GM19240 (cell line): ENCODE measurements around the gene CHN2.

Source experiments
- DNase-seq: peaks from one replicate; pipeline ENCODE4 v3.0.0; 2011; ENCODE audit warnings: low spot score; ENCODE audit not compliant: insufficient read length

CHN2 gene

GRCh38 chr7:29332042-29332811, 137.7 kb downstream of the CHN2 start:
- no peak for DNase-seq

GRCh38 chr7:29332875-29333855, 138.6 kb downstream of the CHN2 start:
- no peak for DNase-seq

DNA sequence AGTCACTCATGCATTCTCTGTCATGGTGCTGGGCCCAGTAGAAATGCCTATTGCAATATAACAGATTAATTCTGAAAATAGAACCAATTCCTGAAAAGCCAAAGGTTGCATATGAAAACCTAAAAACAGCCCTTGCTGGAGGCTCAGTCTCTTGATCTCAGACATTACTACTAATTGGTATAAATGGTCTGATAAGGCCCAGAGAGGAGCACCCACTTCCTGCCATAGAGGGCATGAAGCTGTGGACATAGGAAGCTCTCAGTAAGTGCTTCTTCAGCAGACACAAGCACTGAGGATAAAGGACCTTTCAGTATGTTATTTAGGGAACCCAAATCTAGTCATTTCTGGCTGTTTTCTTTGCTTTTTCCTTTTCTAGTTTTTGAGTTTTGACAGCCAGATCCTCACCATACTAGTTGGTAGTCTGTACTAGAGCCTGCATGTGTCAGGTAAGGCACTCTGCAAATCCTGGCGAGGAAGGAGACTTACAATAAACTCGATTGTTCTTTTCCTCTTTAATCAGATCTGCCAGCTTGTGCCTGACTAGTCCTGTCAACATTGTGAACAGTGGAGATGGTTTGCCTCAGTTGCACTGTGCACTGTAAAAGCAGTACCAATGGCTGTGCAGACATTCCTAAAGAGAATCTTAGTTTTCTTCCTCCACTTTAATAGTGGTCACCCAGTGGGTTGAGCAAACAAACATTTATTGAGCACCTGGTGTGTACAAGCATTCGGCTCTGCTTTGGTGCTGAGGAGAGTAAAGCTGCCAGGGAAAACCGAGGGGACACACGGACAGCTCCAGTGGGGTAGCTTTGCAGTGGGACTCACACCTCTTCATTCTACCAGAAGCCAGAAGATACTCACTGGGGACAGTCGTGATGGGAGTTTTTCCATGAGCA, 140.9 kb downstream of the CHN2 start:
- DNase-seq = no peak

DNA sequence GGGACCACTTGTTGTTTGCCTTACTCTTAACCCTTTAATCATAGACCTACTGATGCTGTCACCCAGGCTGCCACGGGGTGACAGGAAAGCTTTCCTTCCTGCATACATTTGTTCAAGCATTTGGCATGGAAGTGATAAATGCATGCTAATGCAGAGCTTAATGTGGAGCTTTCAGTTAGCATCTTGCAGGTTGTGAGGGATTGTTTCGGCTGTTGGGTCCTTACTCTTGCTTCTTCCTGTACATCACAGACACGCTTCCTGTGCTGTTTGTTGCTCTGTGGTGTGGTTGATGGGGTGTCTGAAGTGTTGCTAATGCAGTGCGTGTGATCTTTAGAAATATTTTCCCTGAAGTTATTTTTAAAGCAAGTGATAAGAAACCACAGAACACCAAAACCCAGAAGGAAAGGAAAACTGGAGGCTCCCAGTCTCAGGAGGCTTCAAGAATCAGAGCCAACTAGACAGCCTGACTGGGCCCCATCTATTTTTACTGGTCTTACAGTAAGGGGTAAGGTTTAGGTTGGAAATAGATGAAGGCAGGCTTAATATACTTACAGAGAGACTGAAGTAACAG, 143.1 kb downstream of the CHN2 start:
- DNase-seq = no peak

- DNase-seq = no peak
Observed at GRCh38 chr7:29340696-29341095, 146.1 kb downstream of the CHN2 start.

DNA sequence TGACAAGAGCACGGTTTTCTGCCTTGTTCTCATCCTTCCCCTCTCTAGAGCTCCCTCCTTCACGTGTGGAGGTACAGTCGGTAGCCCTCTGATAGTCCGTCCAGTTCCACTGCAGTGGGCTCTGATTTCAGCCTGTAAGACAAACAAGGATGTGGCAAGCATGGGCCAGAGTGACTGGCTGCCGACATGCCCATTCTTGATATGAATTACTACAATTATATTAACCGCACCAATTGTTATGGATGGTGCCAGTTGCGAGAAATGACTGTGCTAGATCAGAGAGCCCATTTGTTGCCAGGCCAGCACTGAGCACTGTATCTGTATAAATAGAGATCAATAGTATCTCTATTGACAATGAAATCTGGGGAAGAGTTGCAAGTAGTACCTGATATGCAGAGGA, 146.6 kb downstream of the CHN2 start:
- DNase-seq = no peak

DNA sequence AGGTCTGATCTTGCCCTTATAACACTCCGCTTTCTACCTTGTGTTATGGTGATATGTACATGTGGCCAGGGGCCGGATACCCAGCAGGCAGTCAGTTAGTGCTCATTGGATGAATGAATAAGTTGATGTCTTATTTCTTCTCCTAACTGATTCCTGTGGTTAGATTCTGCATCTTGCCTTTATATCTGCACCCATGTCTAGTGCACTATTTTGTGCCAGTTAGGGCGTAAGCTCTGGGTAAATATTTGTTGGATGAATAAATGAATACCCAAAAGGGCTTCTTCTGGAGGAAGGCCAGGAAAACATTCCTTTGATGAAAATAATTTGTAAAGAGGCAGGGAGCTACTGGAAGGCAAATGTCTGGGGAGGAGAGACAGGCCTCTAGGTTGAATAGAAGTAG, 148.2 kb downstream of the CHN2 start:
- no peak for DNase-seq

DNA sequence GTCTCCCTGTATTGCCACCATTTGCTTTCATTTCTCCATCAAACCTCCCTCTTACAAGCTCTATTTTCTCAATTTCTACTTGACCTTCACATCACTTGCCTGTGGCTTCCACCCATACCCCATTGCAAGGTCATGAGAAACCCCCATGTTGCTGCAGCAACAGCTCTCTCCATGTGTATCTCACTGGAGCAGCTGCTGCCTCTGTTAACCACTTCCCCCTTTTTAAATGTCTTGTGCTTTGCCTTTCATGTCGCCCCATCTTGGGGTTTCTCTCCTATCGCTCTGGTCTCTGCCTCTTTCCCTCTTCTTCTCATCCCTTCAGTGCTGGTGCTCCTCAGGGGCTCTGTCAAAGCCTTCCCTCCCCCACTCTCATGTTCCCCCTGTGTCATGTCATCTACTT, 148.8 kb downstream of the CHN2 start:
- no peak for DNase-seq

- DNase-seq = no peak
Observed at GRCh38 chr7:29344334-29344978, 149.9 kb downstream of the CHN2 start.

DNA sequence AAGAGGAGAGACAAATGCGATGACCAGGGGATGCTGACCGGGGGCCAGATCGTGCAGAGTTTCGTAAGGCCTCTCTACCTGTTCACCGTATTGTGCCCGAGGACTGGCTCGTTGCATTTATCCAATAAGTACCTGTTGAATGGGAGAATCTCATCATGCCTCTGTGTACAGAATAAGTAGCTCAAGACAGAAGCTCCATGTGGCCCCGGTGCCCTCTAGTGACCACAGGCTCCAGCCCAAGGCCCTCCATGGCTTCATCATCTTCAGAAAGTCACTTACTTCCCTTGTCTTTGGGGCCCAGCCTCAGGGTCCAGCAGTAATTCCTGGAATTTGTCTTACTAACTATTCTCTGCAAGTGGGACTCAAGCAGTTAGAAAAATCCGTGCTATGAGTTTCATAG, 151.0 kb downstream of the CHN2 start:
- DNase-seq = no peak

DNA sequence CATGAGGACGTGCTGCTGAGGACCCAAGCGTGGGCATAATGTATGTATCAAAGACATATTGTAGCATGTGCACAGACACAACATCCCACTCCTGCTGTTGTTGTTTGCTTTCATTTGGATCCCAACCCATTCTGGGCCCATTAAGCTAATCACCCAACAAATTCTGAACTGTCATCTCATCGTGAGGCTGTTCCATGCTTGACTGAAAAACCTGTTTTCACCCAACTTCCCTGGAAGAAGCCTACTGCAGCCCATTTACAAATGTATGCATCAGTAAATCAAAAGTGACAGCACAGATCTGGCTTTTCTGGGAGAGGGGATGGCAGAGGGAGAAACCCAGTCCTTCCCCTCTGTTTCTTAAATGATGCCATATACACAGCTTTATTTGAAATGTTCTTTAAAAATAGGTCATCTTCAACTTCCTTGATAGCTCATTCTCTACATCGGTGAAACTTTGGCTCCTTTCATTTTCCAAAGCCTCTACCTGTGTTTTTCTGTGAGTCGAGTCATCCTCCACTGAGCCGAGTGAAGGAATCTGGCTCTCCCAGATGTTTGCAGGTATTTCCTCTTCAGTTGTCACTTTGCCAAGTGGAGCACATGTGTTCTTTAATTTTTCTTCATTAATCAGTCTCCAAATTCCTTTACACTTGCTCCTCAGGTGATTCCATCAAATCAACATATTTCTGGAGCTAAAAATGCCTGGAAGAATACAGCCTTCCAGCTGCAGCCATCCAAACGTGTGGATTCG, 151.8 kb downstream of the CHN2 start:
- DNase-seq = no peak

GRCh38 chr7:29349362-29349761, 154.8 kb downstream of the CHN2 start:
- DNase-seq = no peak

- DNase-seq = no peak
Observed at GRCh38 chr7:29350351-29350750, 155.8 kb downstream of the CHN2 start.

DNA sequence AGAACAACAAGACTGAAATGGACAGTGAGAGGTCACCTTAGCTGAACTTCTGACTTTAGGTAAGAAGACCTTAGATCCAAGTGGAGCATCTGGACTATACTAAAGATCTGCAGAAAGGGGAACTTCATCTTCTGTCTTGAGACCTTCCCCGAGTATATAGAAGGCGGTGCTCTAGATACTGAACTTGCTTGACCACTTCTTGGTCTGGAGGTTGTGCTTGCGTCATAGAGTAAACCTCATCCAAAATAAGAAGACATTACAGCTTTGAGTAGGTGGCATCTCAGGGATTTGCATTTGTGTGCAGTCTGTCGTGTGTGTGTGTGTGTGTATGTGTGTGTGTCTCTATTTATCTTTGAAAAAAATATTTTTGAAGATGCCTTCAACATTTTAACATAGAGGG, 157.5 kb downstream of the CHN2 start:
- DNase-seq = no peak

GRCh38 chr7:29353810-29354209, 159.2 kb downstream of the CHN2 start:
- DNase-seq = no peak

- DNase-seq = no peak
Observed at GRCh38 chr7:29354340-29354739, 159.8 kb downstream of the CHN2 start.

- DNase-seq = no peak
Observed at GRCh38 chr7:29355388-29355787, 160.8 kb downstream of the CHN2 start.

GRCh38 chr7:29356631-29357030, 162.1 kb downstream of the CHN2 start:
- DNase-seq = no peak

- no peak for DNase-seq
Observed at GRCh38 chr7:29359482-29360093, 165.0 kb downstream of the CHN2 start.
